COR-L47 (cell line): ENCODE results near the gene GK.
A peak's percentile ranks its signal among the peaks of the same experiment; 100 is the strongest.
"Not testable (repeated sequence)": the region's sequence is repeated elsewhere in the genome, so short reads cannot be mapped to it uniquely, and the experiment has no call there.

Experiments used
- DNase-seq: peaks from one replicate; lab custom pipeline; 2025; lab: John Stamatoyannopoulos, UW

GK gene

GRCh38 chrX:30653415-30654131 is at the start of gene GK:
TSS of gene GK (plus strand) at chrX:30653423. CDS start at chrX:30653538, 115 bp downstream.
- DNase-seq, result no peak

GRCh38 chrX:30607155-30607554 is 46.1 kb upstream of the GK start:
- DNase-seq, result peak; percentile 10

- DNase-seq, result no peak
Observed at GRCh38 chrX:30610026-30610425, 43.2 kb upstream of the GK start.

- DNase-seq, result no peak
Observed at GRCh38 chrX:30612250-30612655, 41.0 kb upstream of the GK start.

- no peak for DNase-seq
Observed at GRCh38 chrX:30613721-30614120, 39.5 kb upstream of the GK start.

GRCh38 chrX:30615229-30615628 is 38.0 kb upstream of the GK start:
- DNase-seq, result no peak

- no peak for DNase-seq
Observed at GRCh38 chrX:30618160-30618765, 35.0 kb upstream of the GK start.

GRCh38 chrX:30620125-30620524 is 33.1 kb upstream of the GK start:
- no peak for DNase-seq

GRCh38 chrX:30620980-30621618 is 32.1 kb upstream of the GK start:
- no peak for DNase-seq

- no peak for DNase-seq
Observed at GRCh38 chrX:30622361-30622760, 30.9 kb upstream of the GK start.

- no peak for DNase-seq
Observed at GRCh38 chrX:30626402-30626801, 26.8 kb upstream of the GK start.

GRCh38 chrX:30627818-30628652 is 25.2 kb upstream of the GK start:
- no peak for DNase-seq

GRCh38 chrX:30634070-30634469 is 19.2 kb upstream of the GK start:
- DNase-seq, result not testable (repeated sequence)

GRCh38 chrX:30635630-30636029 is 17.6 kb upstream of the GK start:
- DNase-seq, result no peak

GRCh38 chrX:30637874-30638815 is 15.1 kb upstream of the GK start:
- no peak for DNase-seq

- not testable (repeated sequence) for DNase-seq
Observed at GRCh38 chrX:30639702-30640101, 13.5 kb upstream of the GK start.

GRCh38 chrX:30642642-30643041 is 10.6 kb upstream of the GK start:
- no peak for DNase-seq

- DNase-seq, result no peak
Observed at GRCh38 chrX:30643313-30643821, 9.9 kb upstream of the GK start.

GRCh38 chrX:30649859-30650258 is 3.4 kb upstream of the GK start:
- DNase-seq, result no peak

GRCh38 chrX:30652527-30653414 is 452 bp upstream of the GK start:
- peak; percentile 84 for DNase-seq
